HepG2 (cell line): ENCODE measurements around the gene C11orf91. TPM values are rescaled to one million over a fixed set of nuclear protein-coding genes. Genes with fewer than 3 reads are reported as not detected.
A peak's percentile ranks its signal among the peaks of the same experiment; 100 is the strongest.

Experiments
- AKNA ChIP-seq: sonication (generic); formaldehyde crosslinking; IDR thresholded peaks from 2 replicates; pipeline ENCODE4 v1.4.0; 2020; ENCODE audit warnings: missing genetic modification reagents, borderline replicate concordance
- CHCHD3 ChIP-seq: sonication (generic); formaldehyde crosslinking; IDR thresholded peaks from 2 replicates; pipeline ENCODE4 v1.8.0; 2022; ENCODE audit warnings: mild to moderate bottlenecking, missing genetic modification reagents, moderate library complexity
- HNRNPUL1 ChIP-seq: fragments of 200-400 bp; formaldehyde crosslinking; IDR thresholded peaks from 2 replicates; pipeline ENCODE4 v1.6.1; 2017; ENCODE audit warnings: low read depth, mild to moderate bottlenecking, low read length, moderate library complexity
- MED13 ChIP-seq: sonication (generic); formaldehyde crosslinking; IDR thresholded peaks from 2 replicates; pipeline ENCODE4 v1.5.0; 2020; ENCODE audit warnings: missing genetic modification reagents
- NFYB ChIP-seq: sonication (generic); formaldehyde crosslinking; IDR thresholded peaks from 2 replicates; pipeline ENCODE4 v1.4.0; 2020; ENCODE audit warnings: missing genetic modification reagents
- NRL ChIP-seq: sonication (generic); formaldehyde crosslinking; IDR thresholded peaks from 2 replicates; pipeline ENCODE4 v1.5.0; 2020; ENCODE audit warnings: missing genetic modification reagents, mild to moderate bottlenecking, moderate library complexity, borderline replicate concordance
- PHF5A ChIP-seq: IDR thresholded peaks from one replicate; pipeline ENCODE4 v1.6.1; 2018; ENCODE audit warnings: low read depth, missing genetic modification reagents; ENCODE audit not compliant: unreplicated experiment
- PHF8 ChIP-seq: sonication (generic); formaldehyde crosslinking; IDR thresholded peaks from 2 replicates; pipeline ENCODE4 v1.5.0; 2020; ENCODE audit warnings: missing genetic modification reagents
- RXRA ChIP-seq: sonication (generic); formaldehyde crosslinking; IDR thresholded peaks from 2 replicates; pipeline ENCODE4 v1.5.1; 2020; ENCODE audit warnings: missing genetic modification reagents
- SAP130 ChIP-seq: IDR thresholded peaks from 2 replicates; pipeline ENCODE4 v1.6.1; 2016; ENCODE audit warnings: low read depth
- TCF7L2 ChIP-seq: IDR thresholded peaks from 2 replicates; pipeline ENCODE4 v1.6.1; 2011; ENCODE audit warnings: mild to moderate bottlenecking, low read depth, low read length, moderate library complexity
- YEATS4 ChIP-seq: sonication (generic); formaldehyde crosslinking; IDR thresholded peaks from 2 replicates; pipeline ENCODE4 v1.4.0; 2020; ENCODE audit warnings: missing genetic modification reagents, borderline replicate concordance
- ZNF264 ChIP-seq: sonication (generic); formaldehyde crosslinking; IDR thresholded peaks from 2 replicates; pipeline ENCODE4 v1.4.0; 2020; ENCODE audit warnings: missing genetic modification reagents
- ZNF34 ChIP-seq: sonication (generic); formaldehyde crosslinking; IDR thresholded peaks from 2 replicates; pipeline ENCODE4 v1.4.0; 2020; ENCODE audit warnings: mild to moderate bottlenecking, missing genetic modification reagents, borderline replicate concordance
- ZNF501 ChIP-seq: sonication (generic); formaldehyde crosslinking; IDR thresholded peaks from 2 replicates; pipeline ENCODE4 v1.5.1; 2020; ENCODE audit warnings: mild to moderate bottlenecking, moderate library complexity, missing genetic modification reagents
- ZSCAN31 ChIP-seq: sonication (generic); formaldehyde crosslinking; IDR thresholded peaks from 2 replicates; pipeline ENCODE4 v1.5.0; 2020; ENCODE audit warnings: low read depth, mild to moderate bottlenecking, missing genetic modification reagents
- polyA plus RNA-seq, 8 experiments: library from polyadenylated mRNA; depleted of rRNA in 3 of 8; stranded (reverse) in 7 of 8; unstranded in 1 of 8; fragments of >200 nt; fragmentation: Illumina TruSeq in 4 of 8; extraction: Trizol in 4 of 8; gene quantifications; 2 replicates each; pipeline versions ENCODE4 v1.2.1 to v1.2.3, GENCODE V29; 2011 to 2016; ENCODE audit warnings: low read depth in 4 of 8, missing spikeins in 1 of 8, mixed read lengths in 1 of 8; ENCODE audit not compliant: insufficient read depth in 1 of 8
- total RNA-seq, 5 experiments: library from RNA; depleted of rRNA; stranded (reverse); fragments of >200 nt; fragmentation: Illumina TruSeq; extraction: Trizol; gene quantifications; 2 replicates each; pipeline ENCODE4 v1.2.3, GENCODE V29; 2016; ENCODE audit warnings: low read depth in 1 of 5
- TF ChIP-seq, protein P1 (sequence below): IDR thresholded peaks from 2 replicates; pipeline ENCODE4 v1.4.0; 2020; ENCODE audit warnings: mild to moderate bottlenecking, missing genetic modification reagents
- TF ChIP-seq, protein P2 (sequence below): sonication (generic); formaldehyde crosslinking; IDR thresholded peaks from 2 replicates; pipeline ENCODE4 v1.8.1; 2023; ENCODE audit warnings: mild to moderate bottlenecking, missing genetic modification reagents, borderline replicate concordance
- TF ChIP-seq, protein P3 (sequence below): sonication (generic); formaldehyde crosslinking; IDR thresholded peaks from 2 replicates; pipeline ENCODE4 v1.9.0; 2021; ENCODE audit warnings: missing genetic modification reagents, mild to moderate bottlenecking, borderline replicate concordance

Gene C11orf91
- total and polyA plus RNA-seq, 2 of the 13 experiments (the other 11 are each of a cell fraction or from before 2014, with no cell fraction given) = 0.35 TPM; not detected in 1

DNA sequence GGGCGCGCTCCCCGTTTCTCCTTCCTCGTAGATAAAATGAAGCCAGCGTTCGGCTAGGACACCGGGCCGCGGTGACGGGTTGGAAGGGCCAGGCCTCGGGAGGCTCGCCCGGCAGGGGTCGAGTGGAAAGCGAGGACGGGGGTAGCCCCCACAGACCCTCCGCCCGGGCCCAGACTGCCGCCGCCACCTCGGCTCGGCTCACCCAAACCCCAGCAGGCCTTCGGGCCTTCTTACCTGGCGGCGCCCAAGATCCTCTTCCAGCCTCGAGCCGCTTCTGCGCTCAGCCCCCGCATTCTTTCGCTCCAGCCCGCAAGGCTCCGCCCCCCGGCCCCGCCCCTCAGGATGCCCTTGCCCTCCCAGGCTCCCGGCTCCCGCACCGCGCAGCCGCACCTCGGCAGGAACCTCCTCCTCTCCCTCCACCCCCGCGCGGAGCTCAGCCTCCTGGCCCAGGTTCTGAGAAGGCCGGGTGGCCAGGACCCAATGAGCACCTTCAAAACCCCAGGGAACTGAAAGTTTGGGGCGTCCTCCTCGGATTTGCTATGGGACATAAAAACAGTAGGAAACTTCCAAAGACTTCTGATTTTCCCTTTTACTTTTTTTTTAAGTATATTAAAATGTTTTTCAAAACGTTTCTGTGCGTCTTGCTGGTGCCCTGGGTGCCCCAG is 35.7 kb upstream of the C11orf91 start, which contains the start of gene CD59 (continued):
- TF ChIP-seq, protein P1, sequence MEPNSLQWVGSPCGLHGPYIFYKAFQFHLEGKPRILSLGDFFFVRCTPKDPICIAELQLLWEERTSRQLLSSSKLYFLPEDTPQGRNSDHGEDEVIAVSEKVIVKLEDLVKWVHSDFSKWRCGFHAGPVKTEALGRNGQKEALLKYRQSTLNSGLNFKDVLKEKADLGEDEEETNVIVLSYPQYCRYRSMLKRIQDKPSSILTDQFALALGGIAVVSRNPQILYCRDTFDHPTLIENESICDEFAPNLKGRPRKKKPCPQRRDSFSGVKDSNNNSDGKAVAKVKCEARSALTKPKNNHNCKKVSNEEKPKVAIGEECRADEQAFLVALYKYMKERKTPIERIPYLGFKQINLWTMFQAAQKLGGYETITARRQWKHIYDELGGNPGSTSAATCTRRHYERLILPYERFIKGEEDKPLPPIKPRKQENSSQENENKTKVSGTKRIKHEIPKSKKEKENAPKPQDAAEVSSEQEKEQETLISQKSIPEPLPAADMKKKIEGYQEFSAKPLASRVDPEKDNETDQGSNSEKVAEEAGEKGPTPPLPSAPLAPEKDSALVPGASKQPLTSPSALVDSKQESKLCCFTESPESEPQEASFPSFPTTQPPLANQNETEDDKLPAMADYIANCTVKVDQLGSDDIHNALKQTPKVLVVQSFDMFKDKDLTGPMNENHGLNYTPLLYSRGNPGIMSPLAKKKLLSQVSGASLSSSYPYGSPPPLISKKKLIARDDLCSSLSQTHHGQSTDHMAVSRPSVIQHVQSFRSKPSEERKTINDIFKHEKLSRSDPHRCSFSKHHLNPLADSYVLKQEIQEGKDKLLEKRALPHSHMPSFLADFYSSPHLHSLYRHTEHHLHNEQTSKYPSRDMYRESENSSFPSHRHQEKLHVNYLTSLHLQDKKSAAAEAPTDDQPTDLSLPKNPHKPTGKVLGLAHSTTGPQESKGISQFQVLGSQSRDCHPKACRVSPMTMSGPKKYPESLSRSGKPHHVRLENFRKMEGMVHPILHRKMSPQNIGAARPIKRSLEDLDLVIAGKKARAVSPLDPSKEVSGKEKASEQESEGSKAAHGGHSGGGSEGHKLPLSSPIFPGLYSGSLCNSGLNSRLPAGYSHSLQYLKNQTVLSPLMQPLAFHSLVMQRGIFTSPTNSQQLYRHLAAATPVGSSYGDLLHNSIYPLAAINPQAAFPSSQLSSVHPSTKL (CRISPR knock-in tag) = no peak; the same call in 1 of the 2 replicates
- TF ChIP-seq ZSCAN31 (CRISPR knock-in tag) (peak; percentile 30; the same call in 1 of the 2 replicates), HNRNPUL1 (no peak), YEATS4 (CRISPR knock-in tag) (peak; percentile 40; the same call in 1 of the 2 replicates), NFYB (CRISPR knock-in tag) (no peak), PHF5A (CRISPR knock-in tag) (no peak), ZNF264 (0 out of 2 replicates have a peak, but pooled peaks have one; percentile 11), CHCHD3 (CRISPR knock-in tag) (no peak), SAP130 (peak; percentile 72; the same call in 1 of the 2 replicates), ZNF501 (CRISPR knock-in tag) (no peak), RXRA (peak; percentile 45; the same call in 1 of the 2 replicates), TCF7L2 (no peak), PHF8 (peak; percentile 88), NRL (CRISPR knock-in tag) (no peak; the same call in 1 of the 2 replicates), MED13 (peak; percentile 61; the same call in 1 of the 2 replicates), ZNF34 (CRISPR knock-in tag) (no peak), AKNA (CRISPR knock-in tag) (no peak)
- TF ChIP-seq, protein P2, sequence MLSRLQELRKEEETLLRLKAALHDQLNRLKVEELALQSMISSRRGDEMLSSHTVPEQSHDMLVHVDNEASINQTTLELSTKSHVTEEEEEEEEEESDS (CRISPR knock-in tag) = 0 out of 2 replicates have a peak, but pooled peaks have one; percentile 25
- TF ChIP-seq, protein P3, sequence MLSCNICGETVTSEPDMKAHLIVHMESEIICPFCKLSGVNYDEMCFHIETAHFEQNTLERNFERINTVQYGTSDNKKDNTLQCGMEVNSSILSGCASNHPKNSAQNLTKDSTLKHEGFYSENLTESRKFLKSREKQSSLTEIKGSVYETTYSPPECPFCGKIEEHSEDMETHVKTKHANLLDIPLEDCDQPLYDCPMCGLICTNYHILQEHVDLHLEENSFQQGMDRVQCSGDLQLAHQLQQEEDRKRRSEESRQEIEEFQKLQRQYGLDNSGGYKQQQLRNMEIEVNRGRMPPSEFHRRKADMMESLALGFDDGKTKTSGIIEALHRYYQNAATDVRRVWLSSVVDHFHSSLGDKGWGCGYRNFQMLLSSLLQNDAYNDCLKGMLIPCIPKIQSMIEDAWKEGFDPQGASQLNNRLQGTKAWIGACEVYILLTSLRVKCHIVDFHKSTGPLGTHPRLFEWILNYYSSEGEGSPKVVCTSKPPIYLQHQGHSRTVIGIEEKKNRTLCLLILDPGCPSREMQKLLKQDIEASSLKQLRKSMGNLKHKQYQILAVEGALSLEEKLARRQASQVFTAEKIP (CRISPR knock-in tag) = no peak
